Right lobe of liver (tissue), 4 donors: ENCODE results near the gene STXBP3.

ENCODE experiments used
- CTCF ChIP-seq, 4 donors: fragments of 200-600 bp in 3 of 4; fragments of 450-650 bp in 1 of 4; IDR thresholded peaks; one replicate each; pipeline versions ENCODE4 v1.5.1 to v1.8.0; 2016 to 2022; ENCODE audit warnings: antibody characterized with exemption in 4 of 4, mild to moderate bottlenecking in 2 of 4
- POLR2A ChIP-seq: fragments of 450-650 bp; IDR thresholded peaks from one replicate; pipeline ENCODE4 v1.6.1; 2017; ENCODE audit warnings: antibody characterized with exemption, mild to moderate bottlenecking
- donor health status: DM: no; HTN: no; CAD: no.
- donor health status: DM: no; HTN: no; CAD: no.
- donor health status: DM: no; HTN: yes; CAD: no.

- TF ChIP-seq CTCF (IDR thresholded peaks at IDR 0.05), result no peak
- TF ChIP-seq POLR2A, result no peak
These were observed 2.6 kb downstream of the STXBP3 start for GRCh38 chr1:108749081-108749480.
